NCI-H446 (cell line): ENCODE results near the gene SETBP1.

ENCODE experiments used
- DNase-seq, 2 experiments: peaks; one replicate each; lab custom pipeline; 2025; lab: John Stamatoyannopoulos, UW

SETBP1 gene

DNA sequence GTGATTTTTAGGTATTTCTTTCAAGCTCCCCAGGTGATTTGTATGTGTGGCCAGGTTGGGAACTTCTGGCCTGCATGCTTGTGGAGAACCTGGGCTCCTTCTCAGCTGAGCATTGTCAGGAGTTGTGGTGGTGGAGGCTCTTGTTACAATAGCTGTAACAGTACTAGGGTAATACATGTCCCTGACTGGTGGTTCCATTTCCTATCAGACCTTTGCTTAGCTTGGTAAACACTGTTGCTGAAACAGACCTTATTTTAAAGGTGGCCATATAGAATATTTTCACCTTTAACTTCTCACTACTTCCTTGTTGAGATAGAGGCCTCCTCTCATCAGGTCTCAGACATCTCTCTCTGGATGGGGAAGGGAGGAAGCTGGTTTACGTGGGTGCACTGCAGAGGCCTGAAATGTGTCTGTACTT, 79.2 kb downstream of the SETBP1 start:
- DNase-seq: no peak

DNA sequence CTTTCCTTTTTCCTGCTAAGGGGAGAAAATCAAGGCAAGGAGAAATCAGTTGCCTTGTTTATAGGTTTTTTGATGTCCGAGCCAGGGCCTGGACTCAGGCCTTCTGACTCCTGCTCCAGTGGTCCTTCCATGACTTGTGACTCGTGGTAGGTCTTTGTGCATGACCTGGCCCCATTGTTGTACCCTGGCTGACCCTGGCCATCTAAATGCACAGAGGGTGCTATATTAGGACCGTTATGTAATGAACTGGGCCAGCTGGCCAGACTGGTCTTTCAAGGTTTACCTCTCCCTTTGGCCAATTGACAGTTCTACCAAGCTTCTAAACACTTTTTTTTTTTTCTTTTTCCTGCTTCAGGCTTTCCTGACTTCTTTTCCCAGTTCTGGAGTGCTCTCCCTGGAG, 81.1 kb downstream of the SETBP1 start:
- no peak for DNase-seq

- no peak for DNase-seq
Observed at GRCh38 chr18:44763327-44763726, 82.6 kb downstream of the SETBP1 start.

DNA sequence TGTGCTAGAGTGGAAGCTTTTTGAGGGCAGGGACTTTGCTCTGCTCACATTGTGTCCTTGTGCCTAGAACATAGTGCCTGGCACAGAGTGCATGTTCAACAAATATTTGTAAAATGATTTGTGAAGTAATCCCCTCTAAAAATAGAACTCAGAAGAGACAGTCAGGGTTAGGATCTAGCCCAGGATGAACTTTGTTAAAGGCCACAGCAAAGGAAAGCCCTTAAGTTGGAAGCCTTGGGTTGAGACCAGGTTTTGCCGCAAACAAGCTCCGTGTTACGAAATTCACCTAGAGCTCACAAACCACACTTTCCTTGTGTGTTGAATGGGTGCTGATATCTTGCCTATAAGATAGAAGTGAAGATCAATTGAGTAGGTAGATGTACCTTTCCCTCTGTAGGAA, 84.2 kb downstream of the SETBP1 start:
- no peak for DNase-seq

DNA sequence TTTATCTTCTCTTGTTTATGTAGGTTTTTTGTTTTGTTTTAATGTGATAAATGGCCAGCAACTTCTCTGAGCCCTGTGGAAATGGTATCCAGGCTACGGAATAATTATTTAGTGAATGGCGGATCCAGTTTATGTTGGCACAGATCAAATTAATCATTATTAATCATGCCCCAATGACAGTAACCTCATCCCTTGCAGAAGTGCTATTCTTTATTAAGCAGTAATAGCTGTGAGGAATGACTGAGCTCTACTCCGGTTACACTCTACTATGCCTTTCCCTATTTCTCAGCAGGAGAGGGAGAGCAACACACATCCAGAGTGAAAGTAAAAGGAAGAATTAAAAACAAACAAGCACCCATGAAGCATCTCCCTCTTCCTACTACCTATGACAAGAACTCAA, 84.8 kb downstream of the SETBP1 start:
- DNase-seq: peak in 1 of 2 experiments; percentile 13

DNA sequence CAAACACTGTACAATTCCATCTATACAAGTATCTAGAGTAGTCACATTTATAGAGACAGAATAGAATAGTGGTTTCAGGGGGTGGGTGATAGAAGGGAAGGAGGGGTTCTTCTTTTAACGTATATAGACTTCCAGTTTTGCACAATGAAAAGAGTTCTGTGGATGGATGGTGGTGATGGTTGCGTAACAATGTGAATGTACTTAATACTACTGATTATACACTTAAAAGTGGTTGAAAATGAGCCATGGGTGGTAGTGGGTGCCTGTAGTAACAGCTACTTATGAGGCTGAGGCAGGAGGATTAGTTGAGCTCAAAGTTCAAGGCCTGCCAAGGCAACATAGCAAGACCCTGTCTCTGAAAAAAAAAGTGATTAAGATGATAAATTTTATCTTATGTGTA, 85.8 kb downstream of the SETBP1 start:
- no peak for DNase-seq

DNA sequence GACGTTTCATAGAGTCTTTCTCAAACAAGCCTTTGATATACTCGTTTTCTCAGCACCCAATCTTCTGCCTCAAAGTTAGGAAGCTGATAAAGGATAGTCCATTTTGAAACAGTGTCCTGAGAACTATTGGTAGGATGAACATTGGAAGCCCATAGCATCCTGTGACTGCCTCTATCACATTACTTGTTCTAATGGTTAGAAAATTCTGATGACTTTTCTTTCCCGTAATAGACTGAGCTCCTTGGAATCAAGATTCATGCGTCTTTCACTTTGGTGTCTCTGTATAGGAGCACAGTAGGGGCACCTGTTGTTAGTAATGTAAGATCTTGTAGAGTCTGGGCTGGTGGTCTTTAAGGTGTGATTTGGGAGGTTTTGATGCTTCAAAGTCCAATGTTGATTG, 87.1 kb downstream of the SETBP1 start:
- no peak for DNase-seq

DNA sequence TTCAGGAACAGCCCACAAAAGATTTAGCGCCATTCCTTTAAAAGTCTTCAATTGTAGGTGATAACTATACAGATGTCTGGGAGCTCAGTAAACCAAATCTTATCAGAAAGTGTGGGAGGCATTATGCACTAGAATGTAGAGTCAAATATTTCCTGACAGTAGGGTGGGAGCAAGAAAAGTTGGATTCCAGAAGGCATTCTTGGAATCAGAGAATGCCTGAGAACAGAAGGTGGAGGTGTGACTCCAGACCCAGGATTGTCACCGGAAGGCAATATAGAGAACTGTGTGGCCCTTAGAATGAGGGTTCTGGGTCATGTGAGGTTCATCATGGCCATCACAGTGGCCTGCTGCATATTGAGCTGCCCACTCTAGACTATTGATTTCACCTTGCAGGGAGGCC, 90.0 kb downstream of the SETBP1 start:
- no peak for DNase-seq

GRCh38 chr18:44771572-44771955, 90.9 kb downstream of the SETBP1 start:
- no peak for DNase-seq

DNA sequence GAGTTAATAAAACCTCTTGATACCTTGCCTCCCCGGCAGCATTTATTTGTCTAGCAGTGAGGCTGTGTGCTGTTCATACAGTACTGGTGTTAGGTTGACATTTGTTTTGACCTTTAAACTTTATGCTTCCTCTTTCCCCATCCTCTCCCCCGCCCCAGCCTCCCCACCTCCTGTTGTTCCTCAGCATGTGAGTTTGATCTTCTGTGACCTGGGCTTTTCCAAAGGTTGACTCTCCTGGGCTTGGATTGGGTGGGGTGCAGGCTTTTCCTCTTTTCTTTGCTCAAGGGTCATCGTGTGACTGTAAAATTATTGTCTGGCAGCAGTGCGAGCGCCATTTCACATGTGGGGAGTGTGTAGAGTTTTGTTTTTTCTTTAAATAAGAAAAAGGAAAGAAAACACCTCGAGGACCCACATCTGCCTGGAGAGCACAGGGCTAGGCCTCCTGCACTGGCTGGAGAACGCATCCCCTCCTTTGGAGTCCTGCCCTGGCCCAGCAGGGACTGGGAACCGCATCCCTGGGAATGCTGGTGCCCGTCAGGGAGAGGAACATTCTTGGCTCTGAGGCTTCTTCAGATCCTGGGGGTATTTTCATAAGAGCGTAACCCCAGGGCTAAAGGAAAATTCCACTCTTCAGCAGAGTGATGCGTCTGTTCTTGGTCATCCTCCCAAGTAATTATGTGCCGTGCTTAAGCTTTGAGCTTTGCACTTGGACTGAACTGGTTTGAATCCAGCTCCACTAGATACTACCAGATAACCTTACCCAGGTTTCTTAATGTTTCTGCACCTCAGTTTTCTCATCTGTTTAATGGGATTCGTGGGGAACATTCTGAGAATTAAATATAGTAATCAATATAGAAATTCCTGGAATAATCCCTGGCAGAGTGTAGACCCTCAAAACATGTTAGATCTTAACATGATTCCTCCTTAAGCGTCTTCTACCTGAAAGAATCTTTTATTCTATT, 91.5 kb downstream of the SETBP1 start:
- no peak for DNase-seq

DNA sequence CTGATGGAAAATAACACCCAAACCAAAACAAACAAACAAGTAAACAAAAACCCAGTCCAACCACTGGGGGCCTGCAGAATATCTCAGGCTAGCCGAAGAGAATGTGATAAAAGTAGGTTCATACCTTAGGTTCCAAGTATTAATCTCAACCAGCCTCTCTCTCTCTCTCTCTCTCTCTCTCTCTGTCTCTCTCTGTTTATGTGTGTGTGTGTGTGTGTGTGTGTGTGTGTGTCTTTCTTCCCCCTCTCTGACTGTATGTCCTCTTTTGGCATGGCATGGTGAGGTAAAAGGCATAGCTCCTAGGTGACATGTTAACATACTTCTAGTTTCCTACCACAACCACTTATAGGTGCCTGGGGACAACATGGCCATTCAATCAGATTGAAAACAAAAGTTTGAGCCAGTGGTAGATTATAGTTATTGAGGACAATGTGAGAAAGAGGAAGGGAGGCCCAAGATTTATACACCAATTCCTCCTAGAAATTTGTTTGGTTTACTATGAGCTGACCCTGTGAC, 93.0 kb downstream of the SETBP1 start:
- no peak for DNase-seq

DNA sequence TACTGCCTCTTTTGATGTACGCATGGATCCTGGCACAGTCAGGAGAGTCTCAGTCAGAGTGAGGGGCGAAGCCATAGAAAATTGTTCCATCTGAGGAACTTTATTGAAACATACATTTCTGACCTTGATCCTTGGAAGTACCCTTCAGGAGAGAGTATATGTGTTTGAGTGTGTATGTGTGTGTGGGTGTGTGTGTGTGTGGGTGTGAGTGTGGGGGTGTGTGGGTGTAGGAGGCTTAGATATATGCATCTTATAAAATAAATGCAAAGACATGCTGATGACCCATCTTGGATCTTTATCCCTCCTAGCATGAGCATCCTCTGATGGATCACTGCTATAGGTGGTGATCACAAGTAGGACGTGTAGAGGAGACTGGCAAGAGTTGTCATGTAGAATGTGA, 93.5 kb downstream of the SETBP1 start:
- no peak for DNase-seq

DNA sequence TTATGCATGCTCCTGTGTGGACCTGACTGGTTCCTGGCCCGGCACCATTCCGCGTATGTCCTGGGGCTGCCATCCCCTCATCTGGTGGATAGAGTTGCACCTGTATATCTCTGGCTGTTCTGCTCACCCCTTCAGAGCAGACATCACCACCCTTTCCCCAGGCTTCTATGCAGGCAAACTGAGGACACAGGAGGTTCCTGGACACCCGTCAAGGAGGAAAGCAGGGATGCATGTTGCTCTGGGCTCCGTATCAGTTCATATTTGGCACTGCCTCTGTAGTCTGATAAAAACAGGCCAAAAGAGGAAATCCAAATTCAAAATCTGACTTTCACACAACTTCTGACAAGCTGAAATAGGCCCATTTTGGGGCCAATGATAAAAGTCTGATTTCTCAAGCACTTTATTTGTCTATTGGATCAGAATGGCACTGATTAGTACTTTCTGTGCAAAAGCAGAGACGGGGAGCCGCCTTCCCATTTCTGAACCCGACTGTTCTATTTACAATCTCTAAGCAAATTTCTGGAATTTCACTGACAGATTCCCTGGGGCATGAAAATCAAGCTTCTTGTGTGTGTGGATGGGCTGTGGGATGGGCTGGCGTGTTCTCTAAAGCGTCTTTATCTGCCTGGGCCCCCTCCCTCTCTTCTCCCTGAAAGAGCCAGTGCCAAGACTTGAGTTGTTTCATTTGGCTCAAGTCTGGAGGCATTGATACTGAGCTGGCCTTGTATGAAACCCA, 96.9 kb downstream of the SETBP1 start:
- no peak for DNase-seq

DNA sequence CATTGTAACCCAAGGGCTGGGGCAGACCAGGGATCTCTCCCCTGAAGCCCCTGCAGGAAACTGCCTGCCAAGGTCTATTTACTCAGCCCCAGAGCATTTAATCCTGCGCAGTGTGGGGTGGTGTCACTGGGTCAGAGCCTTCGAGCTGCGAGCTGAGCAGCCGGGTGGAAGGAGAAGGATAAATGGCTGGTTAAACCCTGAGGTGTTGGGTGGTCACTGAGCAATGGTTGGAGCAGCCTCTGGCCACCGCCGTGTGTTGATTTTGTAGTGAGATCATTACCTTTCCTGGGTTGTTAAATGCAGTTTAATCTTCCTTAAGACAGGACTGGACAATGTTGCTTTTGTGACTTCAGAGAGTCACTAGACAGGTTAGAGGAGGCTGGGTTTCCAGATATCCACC, 98.1 kb downstream of the SETBP1 start:
- DNase-seq: no peak

GRCh38 chr18:44779753-44780292, 99.1 kb downstream of the SETBP1 start:
- DNase-seq: no peak

- no peak for DNase-seq
Observed at GRCh38 chr18:44781886-44782285, 101.2 kb downstream of the SETBP1 start.

DNA sequence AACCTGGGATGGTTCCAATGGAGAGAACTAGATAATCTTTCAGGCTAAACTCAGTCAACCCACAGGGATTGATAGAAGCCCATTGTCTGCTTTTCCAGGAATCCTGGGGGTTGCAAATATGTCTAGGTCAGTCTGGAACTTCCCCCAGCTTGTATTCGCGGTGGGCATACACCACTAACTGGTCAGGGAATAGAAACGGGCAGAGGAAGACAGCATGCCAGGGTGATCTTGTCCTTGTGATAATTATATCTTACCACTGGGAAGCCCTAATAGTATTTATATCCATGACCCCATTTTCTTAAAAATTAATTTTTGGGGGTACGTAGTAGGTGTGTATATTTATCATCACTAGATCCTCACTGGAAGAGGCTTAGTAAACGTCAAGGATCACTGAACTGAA, 101.9 kb downstream of the SETBP1 start:
- DNase-seq: no peak

DNA sequence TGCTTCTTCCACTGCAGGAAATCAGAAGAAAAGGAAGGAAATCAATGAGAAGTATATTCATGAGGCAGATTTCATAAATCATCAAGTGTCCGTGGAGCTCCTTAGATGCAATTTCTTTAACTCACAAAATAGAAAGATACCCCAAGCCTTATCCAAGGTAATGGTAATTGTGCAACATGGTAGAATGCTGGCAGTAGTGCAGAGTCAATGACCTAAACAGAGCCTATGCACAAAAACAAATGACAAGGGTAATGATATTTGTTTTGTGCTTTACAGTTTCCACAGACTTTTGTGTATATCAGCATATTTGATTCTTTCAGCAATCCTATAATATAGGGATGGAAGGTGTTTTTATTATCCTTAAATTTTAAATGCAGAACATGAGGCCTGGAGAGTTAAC, 102.7 kb downstream of the SETBP1 start:
- no peak for DNase-seq

DNA sequence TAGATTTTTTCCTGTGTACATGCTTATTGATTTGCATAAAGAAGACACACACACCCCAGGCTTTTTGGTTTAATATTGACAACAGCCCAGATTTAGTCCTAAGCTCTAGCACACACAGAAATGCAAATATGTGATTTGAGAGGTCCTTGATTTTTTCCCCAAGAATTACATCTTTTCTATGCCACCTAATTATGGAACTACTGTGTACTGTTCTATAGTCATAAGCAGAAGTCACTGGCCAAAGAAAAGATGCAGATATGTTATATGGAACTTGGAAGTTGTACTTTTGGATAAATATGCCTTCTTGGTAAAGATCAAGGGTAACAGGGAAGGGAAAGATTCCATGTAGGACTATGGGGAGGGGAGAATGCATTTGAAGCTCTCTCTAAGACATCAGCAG, 105.6 kb downstream of the SETBP1 start:
- DNase-seq: no peak

DNA sequence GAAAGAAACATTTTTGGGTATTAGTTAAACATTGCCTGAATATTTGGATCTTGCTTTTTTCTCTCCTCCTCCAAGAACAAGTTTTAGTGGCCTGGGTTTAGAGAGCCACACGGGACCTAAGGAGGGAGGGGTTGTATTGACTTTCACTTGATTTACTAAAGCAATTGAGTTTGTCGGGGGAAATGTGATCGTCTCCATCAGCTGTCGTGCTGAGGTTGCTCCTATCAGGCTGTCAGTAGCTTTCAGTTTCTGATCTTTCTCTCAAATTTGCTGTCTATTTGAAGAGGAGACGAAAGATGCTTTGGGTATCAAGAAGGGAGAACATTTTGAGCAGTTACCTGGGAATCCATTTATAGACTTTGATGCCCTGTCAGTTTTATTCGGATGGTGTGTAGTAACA, 106.0 kb downstream of the SETBP1 start:
- no peak for DNase-seq

DNA sequence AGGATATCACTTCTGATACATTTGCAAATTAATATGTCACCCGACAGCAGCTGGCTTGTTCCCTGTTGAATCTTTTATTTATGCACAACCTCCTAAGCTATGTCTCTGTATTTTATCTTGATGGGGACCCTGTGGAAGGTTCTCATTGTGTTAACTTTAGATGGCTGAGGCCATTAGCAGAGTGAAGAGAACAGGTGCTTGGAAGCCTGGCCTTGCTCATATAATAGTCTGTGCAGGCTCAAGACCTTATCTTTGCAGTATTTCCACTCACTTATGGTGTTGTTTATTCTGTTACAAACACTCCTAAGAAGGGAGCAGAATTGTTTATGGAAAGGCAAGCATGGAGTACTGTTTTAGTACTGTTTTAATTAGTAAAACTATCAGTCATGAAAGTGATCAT, 107.6 kb downstream of the SETBP1 start:
- DNase-seq: no peak

- no peak for DNase-seq
Observed at GRCh38 chr18:44789710-44790109, 109.0 kb downstream of the SETBP1 start.

DNA sequence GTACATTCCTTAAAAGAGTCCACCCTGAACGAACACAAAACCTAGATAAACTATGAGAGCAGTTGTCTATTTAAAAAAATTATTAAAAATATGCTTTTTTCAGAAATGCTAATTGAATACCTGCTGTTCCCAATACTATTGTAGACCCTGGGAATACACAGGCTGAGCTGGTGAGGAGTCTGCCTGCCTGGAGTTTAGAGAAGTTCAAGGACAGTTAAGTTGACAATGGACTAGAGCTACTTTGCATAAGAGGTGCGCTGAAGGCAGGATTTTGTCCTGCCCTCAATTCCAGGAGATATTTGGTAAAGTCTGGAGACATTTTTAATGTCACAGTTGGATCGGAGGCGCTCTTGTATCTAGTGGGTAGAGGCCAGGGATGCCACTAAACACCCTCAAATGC, 110.2 kb downstream of the SETBP1 start:
- no peak for DNase-seq
